ENCODE data around the gene PAPOLA.

Gene PAPOLA

GRCh38 chr14:96587823-96588385 lies 85.7 kb downstream of the PAPOLA start:
- no peak for DNase-seq

DNA sequence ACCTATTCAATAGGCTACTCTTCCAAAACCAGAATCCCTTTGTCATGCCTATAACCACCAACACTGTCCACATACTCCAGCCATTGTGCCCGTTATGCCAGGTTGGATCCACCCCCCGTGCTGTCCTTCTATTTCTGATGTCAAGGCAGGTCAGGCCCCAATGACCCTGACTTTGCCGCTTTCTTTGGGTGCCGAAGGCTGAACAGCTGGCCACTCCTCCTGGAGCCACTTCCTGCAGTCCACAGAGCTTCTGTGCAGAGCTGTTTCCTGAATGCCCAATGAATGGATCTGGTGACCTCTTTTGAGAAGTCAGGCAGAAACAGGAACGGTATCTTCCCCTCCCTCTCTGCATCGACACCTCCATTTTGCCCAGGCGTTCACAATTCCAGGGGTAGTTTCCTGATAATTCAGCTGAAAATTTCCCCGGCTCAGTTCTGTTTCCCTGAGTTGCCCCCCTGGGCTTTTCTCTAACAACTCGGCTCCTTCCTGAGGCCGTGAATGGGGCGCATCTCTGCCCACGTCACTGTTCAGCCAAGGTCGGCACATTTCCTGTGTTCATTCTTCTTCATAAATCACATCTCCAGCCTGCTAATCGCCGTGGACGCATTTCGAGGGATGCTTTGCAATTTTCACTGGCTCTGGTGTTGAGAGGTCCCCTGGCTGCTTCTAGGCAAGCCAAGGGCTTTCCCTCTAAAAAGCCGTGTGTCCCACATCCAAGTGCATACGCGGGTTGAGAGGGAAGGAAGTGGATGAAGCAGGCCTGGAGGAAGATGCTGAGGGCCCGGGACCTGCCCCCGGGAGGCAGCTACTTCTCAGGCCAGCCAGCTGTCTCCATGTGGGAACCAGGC lies 86.5 kb downstream of the PAPOLA start:
- DNase-seq = no peak

DNA sequence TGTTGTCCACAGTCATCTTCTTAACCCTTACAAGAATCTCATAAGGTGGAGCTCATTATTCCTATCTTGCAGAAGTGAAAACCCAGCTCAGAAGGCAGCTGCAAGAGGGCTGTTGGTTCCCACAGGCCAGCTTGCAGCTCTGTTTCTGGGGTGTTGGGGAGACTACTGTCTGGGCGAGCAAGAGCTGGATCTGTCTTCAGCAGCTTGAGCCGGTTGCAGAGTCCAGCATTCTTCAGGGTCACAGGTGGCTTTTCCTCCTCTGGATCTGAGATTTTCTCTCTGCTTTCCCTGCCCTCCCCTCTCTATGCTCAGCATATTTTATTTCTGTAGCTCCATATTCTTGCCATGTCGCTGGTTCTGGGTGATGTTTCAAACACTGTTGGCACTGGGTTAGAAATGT lies 87.4 kb downstream of the PAPOLA start:
- no peak for DNase-seq

- no peak for DNase-seq
These were observed 88.1 kb downstream of the PAPOLA start for GRCh38 chr14:96590190-96590864.

- no peak for DNase-seq
These were observed 90.6 kb downstream of the PAPOLA start for GRCh38 chr14:96592591-96593386.

- no peak for DNase-seq
These were observed 92.8 kb downstream of the PAPOLA start for GRCh38 chr14:96594961-96595360.

DNA sequence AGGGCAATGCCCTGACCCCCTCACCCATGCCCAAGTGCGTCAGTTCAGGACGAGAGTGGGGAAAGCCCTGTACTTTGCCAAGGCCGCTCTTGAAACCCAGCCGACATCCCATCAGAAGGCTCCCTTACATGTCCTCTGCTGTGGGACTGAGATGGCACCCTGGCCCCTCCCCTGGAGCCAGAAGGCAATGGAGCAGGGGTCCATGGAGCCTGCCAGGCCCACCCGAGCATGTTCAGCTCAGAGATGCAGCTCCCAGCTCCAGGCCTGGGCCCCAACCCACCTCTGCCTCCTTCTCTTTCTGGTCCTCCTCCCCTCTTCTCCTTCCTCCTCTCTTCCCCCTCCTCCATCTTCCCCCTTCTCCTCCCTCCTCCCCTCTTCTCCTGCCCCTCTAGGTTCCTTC lies 95.5 kb downstream of the PAPOLA start:
- no peak for DNase-seq

DNA sequence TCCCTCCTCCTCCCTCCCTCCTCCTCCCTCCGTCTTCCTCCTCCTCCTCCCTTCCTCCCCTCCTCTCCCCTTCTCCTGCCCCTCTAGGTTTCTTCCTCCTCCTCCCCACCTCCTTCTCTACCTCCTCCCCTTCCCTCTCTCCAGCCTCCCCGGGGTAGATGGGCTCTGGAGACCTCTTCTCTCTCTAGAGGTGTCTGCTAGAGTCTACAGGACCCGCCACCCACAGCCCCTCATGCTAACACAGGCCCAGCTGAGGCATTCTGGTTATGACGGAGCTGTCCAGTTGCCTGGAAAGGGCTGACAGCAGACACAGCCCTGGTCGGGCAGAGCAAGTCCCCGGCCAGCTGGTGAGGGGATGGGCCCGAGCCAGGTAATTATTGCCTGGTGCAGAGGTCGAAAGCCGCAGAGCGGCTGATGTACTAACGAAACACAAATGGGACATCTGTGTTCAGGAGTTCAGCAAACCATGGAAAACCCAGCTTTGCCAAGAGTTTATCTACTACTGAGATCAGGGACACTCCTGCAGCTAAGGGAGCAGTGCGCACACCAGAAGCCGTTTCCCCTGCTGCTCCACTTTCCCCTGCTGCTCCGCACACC lies 96.2 kb downstream of the PAPOLA start:
- DNase-seq = no peak

DNA sequence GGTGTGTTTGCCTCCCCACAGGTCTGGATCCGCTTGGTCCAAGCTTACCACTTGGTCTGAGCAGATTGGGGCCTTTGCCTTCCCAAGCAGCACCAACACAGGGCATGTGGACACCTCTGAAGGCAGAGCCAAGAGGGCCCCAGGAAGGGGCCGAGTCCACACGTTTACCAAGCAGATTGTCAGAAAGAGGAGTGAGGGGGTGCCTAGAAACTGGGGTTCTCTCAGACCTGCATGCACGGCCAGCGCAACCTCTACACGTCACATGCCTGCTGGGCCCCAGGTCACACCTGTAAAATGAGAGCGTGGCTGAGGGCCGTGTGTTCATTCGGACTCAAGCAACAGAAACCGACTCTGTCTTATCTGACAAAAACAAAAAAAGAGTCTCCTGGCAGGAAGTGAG lies 96.9 kb downstream of the PAPOLA start:
- no peak for DNase-seq

GRCh38 chr14:96602186-96602585 lies 100.0 kb downstream of the PAPOLA start:
- no peak for DNase-seq

- DNase-seq = no peak
These were observed 101.4 kb downstream of the PAPOLA start for GRCh38 chr14:96603350-96604255.

GRCh38 chr14:96614481-96614881 lies 112.3 kb downstream of the PAPOLA start:
- DNase-seq = peak; percentile 62

- no peak for DNase-seq
These were observed 114.1 kb downstream of the PAPOLA start for GRCh38 chr14:96616161-96616721.

Measured in NCI-H748 treated with DMSO at 0.1 percent for 48 hours (cell line).